GM19240 (cell line): Measurements from ENCODE around the gene UBE2V1.
"Not testable (repeated sequence)": the region's sequence is repeated elsewhere in the genome, so short reads cannot be mapped to it uniquely, and the experiment has no call there.

Experiments used
- DNase-seq: peaks from one replicate; pipeline ENCODE4 v3.0.0; 2011; ENCODE audit warnings: low spot score; ENCODE audit not compliant: insufficient read length

UBE2V1 gene

DNA sequence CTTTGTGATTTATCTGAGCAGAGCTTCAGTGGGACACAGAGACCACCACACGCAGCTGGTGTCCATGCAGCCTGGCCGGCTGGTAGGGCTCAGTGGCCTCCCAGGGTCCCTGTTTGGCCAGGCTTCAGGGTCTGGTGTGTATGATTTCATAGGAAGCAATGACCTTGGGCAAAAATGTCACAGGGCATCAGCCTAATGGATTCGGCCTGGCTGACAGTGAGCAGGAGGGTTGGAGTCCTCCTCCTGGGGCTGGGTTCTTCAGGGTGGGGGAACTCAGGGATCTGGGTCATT is 47.7 kb downstream of the UBE2V1 start:
- no peak for DNase-seq

DNA sequence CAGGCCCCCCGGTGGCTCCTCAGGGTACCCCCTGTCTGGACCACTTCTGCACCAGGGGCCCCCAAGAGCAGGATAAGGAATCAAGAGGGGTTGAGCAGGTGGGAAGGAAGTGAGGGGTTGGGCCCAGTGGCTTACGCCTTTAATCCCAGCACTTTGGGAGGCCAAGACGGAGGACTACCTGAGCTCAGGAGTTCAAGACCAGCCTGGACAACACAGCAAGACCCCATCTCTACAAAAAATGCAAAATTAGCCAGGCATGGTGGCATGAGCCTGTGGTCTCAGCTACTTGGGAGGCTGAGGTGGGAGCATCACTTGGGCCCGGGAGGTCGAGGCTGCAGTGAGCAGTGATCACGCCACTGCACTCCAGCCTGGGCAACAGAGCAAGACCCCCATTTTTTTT is 49.2 kb downstream of the UBE2V1 start:
- DNase-seq = not testable (repeated sequence)

DNA sequence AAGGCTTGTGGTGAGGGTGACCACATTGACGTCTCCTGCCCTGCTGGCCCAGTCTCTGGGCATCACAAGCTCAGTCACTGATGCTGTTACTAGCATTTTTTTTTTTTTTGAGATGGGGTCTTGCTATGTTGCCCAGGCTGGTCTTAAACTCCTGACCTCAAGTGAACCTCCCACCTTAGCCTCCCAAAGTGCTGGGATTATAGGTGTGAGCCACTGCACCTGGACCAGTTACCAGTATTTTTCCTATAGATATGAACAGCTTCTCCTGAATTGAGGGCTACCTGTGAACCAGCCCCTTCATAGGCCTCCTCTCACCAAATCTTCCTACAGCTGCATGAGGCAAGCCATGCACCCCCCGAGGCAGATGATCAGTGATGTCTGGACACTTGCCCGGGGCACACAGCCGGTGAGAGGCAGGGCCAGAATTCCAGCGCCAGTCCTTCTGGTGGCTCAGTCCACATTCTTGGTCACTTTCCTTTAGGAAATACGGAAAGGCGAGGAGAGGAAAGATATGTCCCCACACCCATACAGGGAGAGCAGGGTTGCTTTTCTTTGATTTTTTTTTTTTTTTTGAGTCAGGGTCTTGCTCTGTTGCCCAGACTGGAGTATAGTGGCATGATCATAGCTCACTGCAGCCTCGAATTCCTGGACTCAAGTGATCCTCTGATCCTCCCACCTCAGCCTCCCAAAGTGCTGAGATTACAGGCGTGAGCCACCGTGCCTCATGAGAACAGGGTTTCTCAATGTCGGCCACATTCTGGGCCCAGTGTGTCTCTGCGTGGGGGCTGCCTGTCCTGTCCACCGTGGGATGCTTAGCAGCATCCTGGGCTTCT is 50.7 kb downstream of the UBE2V1 start:
- DNase-seq = no peak

DNA sequence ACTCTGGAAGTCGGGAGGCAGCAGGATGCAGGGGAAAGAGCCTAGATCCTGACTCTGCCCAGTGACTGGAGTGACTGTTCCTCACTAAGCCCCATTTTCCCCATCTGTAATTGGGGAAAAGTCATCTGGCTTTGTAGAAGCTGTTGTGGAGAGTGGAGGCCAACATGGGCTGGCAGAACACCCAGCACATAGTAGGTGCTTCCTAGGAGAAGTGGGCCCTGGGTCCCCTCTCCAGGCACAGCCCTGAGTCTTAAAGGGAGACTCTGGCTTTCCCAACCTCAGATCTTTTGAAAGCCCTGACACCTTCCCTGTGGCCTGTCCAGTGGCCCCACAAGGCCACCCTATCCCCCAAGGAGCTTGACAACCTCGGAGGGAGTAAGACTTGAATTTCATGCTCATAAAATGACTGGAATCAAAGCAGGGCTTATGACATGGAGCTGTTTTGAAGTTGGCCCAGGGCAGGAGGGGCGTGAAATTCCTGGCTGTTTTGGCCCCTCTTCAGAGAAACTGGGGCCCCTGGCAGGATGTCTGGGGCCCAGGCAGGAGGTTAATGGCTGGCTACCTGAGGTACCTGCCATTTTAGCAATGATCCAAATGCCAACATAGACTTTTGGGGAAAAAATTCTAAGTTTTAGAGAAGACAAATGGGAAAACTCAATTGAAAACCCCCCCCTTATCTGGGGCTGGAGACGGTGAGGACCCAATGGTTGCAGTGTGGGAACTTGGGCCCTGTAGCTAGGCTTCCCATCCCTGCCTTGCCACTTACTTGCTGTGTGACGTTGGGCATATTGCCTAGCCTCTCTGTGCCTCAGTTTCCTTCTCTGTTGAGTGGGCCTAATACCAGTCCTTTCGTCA is 51.6 kb downstream of the UBE2V1 start:
- no peak for DNase-seq

DNA sequence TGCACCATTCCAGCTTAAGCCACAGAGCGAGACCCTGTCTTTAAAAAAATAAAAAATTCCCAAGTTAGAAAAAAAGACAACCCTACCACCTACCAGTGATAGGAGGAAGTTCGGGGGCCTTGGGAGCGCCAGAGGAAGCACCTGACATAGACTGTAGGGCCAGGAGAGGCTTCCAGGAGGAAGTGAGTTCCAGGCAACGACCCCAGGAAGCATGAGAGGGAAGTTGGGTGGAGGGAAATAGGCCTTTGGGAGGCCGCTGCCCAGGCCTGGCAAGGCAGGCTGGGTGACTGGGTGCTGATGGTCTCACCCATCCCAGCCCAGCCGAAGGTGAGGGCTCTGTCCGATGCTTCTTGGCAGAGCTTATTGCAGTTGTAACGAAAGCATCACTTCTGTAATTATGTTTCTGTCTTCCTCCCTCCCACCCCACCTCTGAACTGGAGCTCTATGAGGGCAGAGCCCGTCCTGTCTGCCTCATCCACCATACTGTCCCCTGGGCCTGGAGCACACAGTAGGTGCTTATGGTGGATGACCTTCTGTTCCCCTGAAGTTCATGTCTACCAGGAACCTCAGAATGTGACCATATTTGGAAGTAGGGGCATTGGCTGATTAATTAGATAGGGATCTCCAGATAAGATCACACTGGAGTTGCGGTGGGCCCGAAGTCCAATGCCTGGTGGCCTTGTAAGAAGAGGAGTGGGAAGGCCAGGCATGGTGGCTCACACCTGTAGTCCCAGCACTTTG is 54.1 kb downstream of the UBE2V1 start:
- no peak for DNase-seq

DNA sequence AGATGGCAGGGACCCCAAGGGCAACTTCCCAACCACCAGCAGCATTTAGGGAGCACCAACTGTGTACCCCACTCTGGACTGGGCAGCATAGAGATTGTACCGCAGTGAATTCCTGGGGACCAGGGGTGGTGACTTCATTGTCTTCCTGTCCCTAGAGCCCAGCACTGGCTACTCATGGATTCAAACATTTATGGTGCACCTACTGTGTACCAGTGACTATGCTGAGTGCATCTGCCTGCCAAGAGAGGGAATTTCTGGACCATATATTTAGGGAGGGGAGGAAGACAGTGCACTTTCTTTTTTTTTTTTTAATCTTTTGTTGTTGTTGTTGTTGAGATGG is 55.3 kb downstream of the UBE2V1 start:
- DNase-seq = no peak

DNA sequence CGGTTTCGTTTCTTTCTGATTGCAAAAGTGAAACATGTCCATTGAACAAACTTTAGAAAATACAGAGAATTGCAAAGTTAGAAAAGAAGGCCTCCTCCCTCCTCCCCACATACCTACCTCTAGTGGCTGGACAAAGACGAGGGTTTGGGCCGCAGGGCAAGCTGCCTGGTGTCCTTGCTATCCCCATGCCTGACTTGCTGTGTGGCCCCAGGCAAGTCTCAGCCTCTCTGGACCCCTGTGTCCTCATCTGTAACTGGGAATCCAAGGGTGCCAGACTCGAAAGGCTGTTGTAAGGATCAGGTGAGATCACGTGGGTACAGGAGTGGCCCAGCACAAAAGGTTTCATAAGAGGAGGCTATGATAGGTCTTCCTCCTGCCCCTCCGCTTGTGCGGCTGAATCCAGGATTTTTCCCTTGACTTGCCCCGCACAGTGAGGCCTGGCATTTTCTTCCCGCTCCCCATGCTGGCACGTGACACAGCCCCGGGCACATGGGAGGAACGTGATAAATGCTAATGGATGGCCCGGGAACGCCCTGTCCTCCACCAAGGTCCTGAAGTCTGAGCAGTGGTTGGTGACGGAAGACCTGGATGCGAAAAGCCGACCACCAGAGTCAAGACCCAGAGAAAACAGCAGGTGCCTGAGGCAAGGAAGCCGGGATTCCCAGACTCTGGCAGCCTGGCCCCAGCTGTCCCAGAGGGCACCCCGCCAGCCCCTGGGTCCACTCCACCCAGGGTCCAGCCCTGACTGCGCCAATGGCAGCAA is 55.8 kb downstream of the UBE2V1 start:
- DNase-seq = no peak

DNA sequence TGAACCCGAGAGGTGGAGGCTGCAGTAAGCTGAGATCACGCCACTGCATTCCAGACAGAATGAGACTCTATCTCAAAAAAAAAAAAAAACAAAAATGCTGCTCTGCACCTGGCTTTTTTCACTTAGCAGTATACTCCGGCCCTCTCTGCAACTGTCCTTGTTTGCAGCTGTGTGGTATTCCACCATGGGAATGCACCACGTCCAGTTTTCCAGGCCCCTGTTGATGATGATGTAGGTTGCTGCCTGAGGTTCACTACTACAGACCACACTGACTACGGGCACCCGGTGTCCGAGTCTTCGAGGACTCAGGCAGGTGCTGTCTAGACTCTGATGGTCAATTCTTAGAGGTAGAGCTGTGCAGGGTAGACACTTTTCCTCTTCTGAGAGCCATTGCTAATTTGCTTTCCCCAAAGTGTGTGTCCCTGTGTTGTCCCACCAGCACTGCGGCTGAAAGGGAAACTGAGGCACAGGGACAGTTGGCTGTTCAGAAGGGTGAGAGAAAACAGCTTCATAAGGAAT is 56.5 kb downstream of the UBE2V1 start:
- DNase-seq = no peak

DNA sequence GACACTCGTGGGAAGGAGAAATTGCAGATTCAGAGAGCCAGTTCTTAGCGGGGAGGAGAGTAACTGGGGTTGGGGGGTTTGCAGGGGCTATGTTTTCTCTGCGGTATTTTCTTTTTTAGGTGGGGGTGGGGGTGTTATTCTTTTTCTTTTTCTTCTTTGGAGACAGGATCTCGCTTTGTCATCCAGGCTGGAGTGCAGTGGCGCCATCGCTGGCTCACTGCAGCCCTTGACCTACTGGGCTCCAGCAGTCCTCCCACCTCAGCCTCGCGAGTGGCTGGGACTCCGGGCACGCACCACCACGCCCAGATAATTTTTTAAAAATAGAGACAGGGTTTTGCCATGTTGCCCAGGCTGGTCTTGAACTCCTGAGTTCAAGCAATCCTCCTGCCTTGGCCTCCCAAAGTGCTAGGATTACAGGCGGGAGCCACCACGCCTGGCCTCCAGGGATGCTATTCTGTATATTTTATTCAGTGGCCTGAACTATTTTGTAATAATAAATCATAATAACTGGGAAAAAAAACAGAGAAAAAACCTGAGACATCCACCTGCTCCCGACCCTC is 57.3 kb downstream of the UBE2V1 start:
- no peak for DNase-seq

DNA sequence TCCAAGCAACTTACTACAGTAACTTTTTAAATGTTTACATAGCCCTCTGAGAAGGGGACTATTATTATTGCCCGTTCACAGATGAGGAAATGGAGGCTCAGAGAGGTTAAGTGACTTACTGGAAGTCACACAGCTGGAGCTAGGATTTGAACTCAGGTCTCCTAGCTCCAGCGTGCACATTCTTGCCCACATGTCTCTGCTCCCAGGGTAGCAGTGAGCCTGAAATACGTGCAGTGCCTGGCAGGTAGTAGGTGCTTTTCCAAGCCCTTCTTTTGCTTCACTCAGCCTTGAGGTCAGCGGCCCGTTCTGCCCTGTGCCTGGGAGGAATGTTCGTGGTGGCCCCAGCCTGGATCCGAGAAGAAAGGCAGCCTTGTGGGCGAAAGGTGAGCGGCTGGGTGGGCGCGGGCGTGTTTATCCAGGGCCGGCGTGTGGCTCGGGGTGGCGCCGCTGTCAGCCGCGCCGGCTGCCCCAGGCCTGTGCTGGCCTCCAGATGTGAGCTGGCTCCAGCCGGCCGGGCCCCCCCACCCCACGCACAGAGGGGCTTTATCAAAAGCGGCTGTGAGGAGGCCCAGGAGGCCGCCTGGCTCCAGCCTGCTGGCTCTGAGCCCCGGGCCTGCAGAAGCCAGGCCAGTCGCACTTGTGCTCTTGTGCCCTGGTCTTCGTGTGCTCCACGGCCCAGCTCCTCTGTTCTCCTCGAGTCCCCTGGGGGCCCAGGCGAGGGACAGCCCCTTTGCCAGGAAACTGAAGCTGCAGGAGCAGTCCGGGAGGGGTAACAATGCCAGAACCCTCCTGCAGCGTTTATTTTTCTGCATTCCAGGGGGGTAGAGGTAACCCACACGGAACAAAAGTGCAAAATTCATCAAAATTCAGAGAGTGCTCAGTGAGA is 58.1 kb downstream of the UBE2V1 start:
- no peak for DNase-seq

DNA sequence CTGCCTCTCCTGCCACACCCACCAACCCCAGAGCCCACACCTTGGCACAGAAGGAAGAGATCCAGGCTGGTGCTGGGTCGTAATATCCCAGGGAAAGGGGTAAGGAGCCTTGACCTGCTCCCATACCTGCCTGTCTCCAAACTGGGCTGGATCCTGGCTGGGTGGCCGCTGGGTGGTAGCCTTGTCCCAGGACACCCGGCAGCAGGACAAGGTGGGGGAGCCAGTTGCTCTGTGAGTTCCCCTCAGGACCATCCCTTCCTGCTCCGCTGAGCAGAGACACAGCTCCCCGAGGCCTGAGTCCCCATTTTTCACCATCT is 58.8 kb downstream of the UBE2V1 start:
- DNase-seq = no peak

DNA sequence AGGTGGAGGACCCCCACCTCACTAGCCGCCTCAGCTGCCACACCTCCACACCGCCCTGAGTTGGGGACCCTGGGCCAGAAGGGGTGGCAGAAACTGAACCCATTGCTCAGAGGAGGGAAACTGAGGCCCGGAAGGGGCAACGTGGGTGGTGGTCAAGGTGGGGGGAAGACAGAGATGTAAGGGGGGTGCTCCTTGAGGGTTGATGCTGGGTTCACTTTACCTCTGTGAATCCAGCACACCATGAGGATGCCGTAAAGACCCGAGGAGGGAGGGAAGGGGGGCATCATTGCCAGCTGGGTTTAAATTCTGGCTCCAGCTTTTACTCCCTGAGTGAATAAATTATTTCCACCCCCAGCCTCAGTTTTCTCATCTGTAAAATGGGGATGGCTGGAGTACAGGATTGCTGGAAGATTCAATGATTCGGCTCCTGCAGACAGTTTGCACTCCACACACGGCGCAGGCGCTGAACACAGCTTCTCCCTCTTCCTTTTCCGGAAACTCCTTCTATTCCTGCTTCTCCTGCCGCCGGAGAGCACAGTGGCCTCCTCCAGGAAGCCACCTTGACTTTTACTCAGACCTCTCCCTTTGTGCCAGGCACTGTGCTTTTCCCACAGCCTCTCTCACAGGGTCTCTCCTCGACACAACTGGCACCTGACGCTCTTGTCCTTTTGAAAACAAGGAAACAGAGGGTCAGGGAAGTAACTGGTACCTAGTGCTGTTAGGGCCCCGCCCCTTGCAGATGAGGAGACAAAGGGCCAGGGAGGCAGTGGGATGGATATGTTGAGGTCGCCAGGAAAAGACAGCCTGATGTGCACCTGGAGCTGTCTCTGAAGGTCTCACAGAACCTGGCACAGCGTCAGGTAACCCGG is 59.4 kb downstream of the UBE2V1 start:
- no peak for DNase-seq

DNA sequence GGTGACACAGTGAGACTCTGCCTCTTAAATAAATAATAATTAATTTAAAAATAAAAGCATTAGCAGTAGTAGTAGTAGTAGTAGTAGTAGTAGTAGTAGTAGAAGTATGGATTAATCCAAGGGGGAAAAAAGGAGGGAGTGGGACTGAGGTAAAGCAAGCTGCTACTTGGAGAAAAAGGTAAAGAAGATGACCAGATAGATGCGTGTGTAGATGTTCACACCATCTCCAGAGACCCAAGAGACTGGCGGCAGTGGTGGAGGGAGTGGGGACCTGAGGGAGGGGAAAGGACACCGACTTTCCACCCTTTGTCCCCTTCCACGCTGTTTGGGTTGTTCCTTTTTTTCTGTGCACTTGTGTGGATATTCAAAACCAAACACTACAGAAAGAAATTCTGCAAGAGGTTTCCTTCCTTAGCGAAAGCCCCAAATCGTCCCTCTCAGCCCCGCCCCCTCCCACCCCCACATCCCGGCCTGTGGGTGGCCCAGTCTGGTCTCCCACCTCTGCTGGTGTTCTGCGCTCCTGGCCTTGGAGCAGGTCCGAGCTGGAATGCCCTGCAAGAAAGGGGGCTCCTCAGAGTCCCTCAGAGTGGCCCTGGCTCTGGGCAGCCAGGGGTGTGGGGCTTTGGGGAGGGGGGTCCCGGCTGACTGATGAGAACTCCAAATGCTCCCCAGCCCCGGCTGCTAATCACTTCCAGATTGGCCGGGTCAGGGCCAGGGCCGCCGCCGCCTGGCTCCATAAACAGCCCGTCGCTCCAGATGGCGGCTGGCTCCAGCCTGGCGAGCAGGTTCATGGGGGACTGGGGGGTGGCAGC is 60.2 kb downstream of the UBE2V1 start:
- no peak for DNase-seq

DNA sequence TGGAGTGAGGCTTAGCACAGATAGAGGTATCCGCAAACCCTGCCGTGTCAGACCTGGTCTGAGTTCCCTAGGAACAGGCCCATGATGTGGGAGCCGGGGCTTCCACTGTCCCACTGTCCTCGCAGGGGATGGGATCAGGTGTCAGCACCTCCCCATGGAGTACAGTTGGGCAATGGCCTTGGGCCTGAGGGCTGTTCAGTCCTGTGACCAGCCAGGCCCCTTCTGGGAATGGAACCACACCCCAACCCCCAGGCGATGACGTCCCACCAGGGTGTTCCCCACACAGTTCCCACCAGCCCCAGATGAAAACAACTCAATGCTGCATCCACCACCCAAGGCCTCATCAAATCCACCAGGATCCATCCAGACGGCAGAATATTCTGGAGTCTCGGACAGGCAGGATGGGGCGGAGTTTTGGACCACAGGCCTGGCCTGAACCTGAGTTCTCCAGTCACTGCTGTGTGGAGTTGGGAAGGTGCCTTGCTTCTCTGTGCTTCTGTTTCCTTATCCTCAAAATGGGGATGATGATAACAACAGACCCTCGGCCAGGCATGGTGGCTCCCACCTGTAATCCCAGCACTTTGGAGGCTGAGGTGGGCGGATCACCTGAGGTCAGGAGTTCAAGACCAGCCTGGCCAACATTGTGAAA is 62.2 kb downstream of the UBE2V1 start:
- no peak for DNase-seq

DNA sequence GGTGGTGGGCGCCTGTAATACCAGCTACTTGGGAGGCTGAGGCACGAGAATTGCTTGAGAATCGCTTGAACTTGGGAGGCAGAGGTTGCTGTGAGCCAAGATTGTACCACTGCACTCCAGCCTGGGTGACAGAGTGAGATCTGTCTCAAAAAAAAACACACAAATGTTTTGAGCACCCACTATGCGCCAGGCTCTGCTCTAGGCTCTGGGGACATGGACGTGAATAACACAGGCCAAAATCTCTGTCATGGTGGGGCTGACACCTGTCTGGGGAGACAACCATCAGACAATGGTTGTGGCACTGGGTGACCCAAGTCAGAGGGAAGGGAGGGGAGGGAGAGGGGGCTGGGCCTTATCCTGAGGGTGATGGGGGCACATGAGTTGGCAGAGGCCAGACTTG is 62.7 kb downstream of the UBE2V1 start:
- DNase-seq = no peak

DNA sequence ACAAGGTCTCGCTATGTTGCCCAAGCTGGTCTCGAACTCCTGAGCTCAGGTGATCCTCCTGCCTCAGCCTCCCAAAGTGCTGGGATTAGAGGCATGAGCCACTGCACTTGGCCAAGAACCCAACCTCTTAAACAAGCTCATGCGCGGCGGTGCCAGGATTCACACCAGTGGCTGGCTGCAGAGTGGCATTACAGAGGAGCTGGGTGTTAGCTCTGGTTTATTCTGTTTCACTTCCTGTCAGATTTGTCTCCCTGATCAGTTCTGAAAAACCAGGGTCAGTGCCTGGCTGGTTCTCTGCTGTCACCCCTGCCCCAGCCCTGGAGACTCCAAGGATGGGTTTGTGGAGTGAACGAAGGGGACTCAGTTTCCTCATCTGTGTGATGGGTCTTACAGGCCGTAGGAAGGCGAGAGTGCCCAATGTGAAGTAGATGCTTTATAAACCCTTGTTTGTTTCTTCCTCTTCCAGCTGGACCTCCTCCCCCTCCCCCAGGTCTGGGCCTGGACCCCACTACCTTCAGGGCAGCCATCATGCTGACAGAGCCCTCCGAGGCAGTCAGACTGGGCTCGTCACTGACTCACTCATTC is 63.4 kb downstream of the UBE2V1 start:
- no peak for DNase-seq

DNA sequence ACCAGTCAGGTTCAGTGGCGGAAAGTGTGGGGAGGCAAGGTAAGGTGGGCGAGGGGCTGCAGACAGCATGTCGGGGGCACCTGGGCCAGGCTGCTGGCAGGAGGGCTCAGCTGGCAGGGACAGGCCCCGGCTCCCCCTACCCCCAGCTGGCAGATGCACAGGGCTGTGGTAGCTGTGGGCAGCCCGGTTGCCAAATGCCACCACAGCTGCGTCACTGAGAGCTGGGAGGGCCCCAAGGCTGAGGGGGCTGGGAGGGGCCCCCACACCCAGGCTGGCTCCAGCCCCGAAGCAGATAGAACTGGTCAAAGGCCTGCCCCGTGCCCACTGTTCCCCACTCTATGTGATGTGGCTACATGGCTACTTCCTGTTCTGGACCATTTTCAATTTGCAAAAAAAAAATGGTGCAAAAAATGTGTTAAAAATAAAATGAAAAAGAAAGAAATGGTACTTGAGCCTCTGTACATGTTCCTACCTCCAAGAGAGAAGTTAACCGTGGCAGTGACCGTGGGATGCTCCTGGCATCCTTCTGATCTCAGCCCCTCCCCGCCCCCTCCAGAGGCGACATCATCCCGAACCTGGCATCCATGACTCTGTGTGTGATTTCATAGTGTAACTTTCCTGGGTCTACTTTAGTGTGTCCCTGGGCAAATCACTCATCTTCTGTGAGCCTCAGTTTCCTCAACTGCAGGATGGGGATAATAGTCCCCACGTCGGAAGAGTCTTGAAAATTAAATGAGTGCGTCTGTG is 64.4 kb downstream of the UBE2V1 start:
- DNase-seq = no peak
